T-helper 1 cell treated with Interleukin-12 subunit alpha and Interleukin-12 subunit beta and Interleukin-4 antibody, amounts not matched to agents 30 ng/mL and 1 ng/mL, for 36 hours (primary cell): ENCODE results near the gene MDM4. TPM values are rescaled to one million over a fixed set of nuclear protein-coding genes. Genes with fewer than 3 reads are reported as not detected.

ENCODE experiments used
- intact Hi-C: fragments of 100-400 bp; cut with micrococcal nuclease; formaldehyde crosslinking; loops from one replicate; pipeline ENCODE4 v1.15.1; 2024
- total RNA-seq: library from RNA; stranded (reverse); gene quantifications from 2 replicates; pipeline ENCODE4 v1.2.3, GENCODE V29; 2022

The MDM4 gene
- total RNA-seq, 1 donor from 2014 or later, result 86.3 TPM

GRCh38 chr1:204509186-204509635 is 7.0 kb upstream of the MDM4 start:
- intact Hi-C loops, result loop anchor here (5.0 to 10.0 kb wide), 5 partner anchors 253 to 882 kb away; partner anchors contain the start of genes ATP2B4, RBBP5, SNRPE and ZBED6

GRCh38 chr1:204511366-204511765 is 4.8 kb upstream of the MDM4 start:
- intact Hi-C loops, result no loop called here

- intact Hi-C loops, result no loop called here
Measured at GRCh38 chr1:204513117-204513716, 3.0 kb upstream of the MDM4 start.

GRCh38 chr1:204514828-204515227 is 1.4 kb upstream of the MDM4 start:
- intact Hi-C loops, result no loop called here

GRCh38 chr1:204517382-204517781 is 1.2 kb downstream of the MDM4 start:
- intact Hi-C loops, result loop anchor here (2.0 kb wide), 1 partner anchor 49 kb away; no protein-coding TSS in a partner anchor

- intact Hi-C loops, result loop anchor here (1.0 to 5.0 kb wide), 5 partner anchors 14 to 706 kb away; partner anchors contain the start of genes PIK3C2B and TMCC2
Measured at GRCh38 chr1:204520834-204521709, 4.9 kb downstream of the MDM4 start.

GRCh38 chr1:204521941-204522521 is 5.8 kb downstream of the MDM4 start:
- intact Hi-C loops, result loop anchor here (1.0 to 5.0 kb wide), 5 partner anchors 15 to 705 kb away; partner anchors contain the start of genes PIK3C2B and TMCC2

- intact Hi-C loops, result loop anchor here (5.0 kb wide), 1 partner anchor 704 kb away; the partner anchor contains the start of gene TMCC2
Measured at GRCh38 chr1:204523605-204524215, 7.5 kb downstream of the MDM4 start.

GRCh38 chr1:204524986-204525385 is 8.8 kb downstream of the MDM4 start:
- intact Hi-C loops, result loop anchor here (5.0 kb wide), 1 partner anchor 702 kb away; the partner anchor contains the start of gene TMCC2

GRCh38 chr1:204528241-204528640 is 12.0 kb downstream of the MDM4 start:
- intact Hi-C loops, result no loop called here

- intact Hi-C loops, result no loop called here
Measured at GRCh38 chr1:204528677-204529076, 12.5 kb downstream of the MDM4 start.

GRCh38 chr1:204529371-204529895 is 13.2 kb downstream of the MDM4 start:
- intact Hi-C loops, result no loop called here

- intact Hi-C loops, result no loop called here
Measured at GRCh38 chr1:204530932-204531331, 14.7 kb downstream of the MDM4 start.

GRCh38 chr1:204532832-204533231 is 16.6 kb downstream of the MDM4 start:
- intact Hi-C loops, result no loop called here

- intact Hi-C loops, result loop anchor here (10.0 kb wide), 2 partner anchors 677 to 683 kb away; partner anchors contain the start of genes SNRPE and TMCC2
Measured at GRCh38 chr1:204541626-204542025, 25.4 kb downstream of the MDM4 start.

- intact Hi-C loops, result loop anchor here (1.0 to 10.0 kb wide), 7 partner anchors 19 to 680 kb away; partner anchors contain the start of genes MDM4, PPP1R15B, SNRPE and TMCC2
Measured at GRCh38 chr1:204544321-204544720, 28.1 kb downstream of the MDM4 start.

- intact Hi-C loops, result loop anchor here (10.0 kb wide), 2 partner anchors 680 kb away; partner anchors contain the start of genes SNRPE and TMCC2
Measured at GRCh38 chr1:204545202-204545601, 29.0 kb downstream of the MDM4 start.

GRCh38 chr1:204545881-204546280 is 29.7 kb downstream of the MDM4 start:
- intact Hi-C loops, result loop anchor here (10.0 kb wide), 2 partner anchors 679 to 681 kb away; partner anchors contain the start of genes SNRPE and TMCC2

GRCh38 chr1:204548265-204548664 is 32.1 kb downstream of the MDM4 start:
- intact Hi-C loops, result loop anchor here (10.0 kb wide), 2 partner anchors 677 to 683 kb away; partner anchors contain the start of genes SNRPE and TMCC2

- intact Hi-C loops, result loop anchor here (10.0 kb wide), 2 partner anchors 675 to 685 kb away; partner anchors contain the start of genes SNRPE and TMCC2
Measured at GRCh38 chr1:204549313-204549712, 33.1 kb downstream of the MDM4 start.
